ENCODE results near the gene SUPT5H.

Gene SUPT5H

GRCh38 chr19:39499932-39500331, 54.5 kb downstream of the SUPT5H start:
- H3K36me3 ChIP-seq = no peaks in the 10 kb centered on the region
- intact Hi-C loops (cut with DNase I; ENCODE audit: low total_unique reads) = no loop called here
- H3K27ac ChIP-seq = no peak overlapping the region
- DNase-seq = no peak
- no peak overlapping the region for H3K4me3 ChIP-seq
- H3K9me3 ChIP-seq = no peaks in the 10 kb centered on the region
- peaks cover 0 to 25% (median 17%) of the 10 kb centered on the region in 4 donors for H3K4me1 ChIP-seq
- no peak for TF ChIP-seq CTCF (IDR thresholded peaks at IDR 0.05)
- H3K27me3 ChIP-seq = peaks cover 0 to 83% of the 10 kb centered on the region in 2 donors

- intact Hi-C loops (cut with DNase I; ENCODE audit: low total_unique reads) = no loop called here
- no peaks in the 10 kb centered on the region for H3K9me3 ChIP-seq
- H3K27me3 ChIP-seq = peaks cover 0 to 89% of the 10 kb centered on the region in 2 donors
Observed at GRCh38 chr19:39500543-39500942, 55.2 kb downstream of the SUPT5H start.

GRCh38 chr19:39501340-39501739, 56.0 kb downstream of the SUPT5H start:
- TF ChIP-seq CTCF (IDR thresholded peaks at IDR 0.05) = no peak
- intact Hi-C loops (cut with DNase I; ENCODE audit: low total_unique reads) = no loop called here
- H3K27me3 ChIP-seq = peaks cover 0 to 91% of the 10 kb centered on the region in 2 donors

More at GRCh38 chr19:39500543-39500942, 55.2 kb downstream of the SUPT5H start:
- Histone ChIP-seq H3K4me1 (peaks cover 0 to 25% (median 17%) of the 10 kb centered on the region in 4 donors), H3K27ac (no peak overlapping the region), H3K4me3 (no peak overlapping the region), H3K36me3 (no peaks in the 10 kb centered on the region)
- TF ChIP-seq CTCF (IDR thresholded peaks at IDR 0.05) = no peak
- DNase-seq = no peak

GRCh38 chr19:39502640-39503417, 57.4 kb downstream of the SUPT5H start:
- intact Hi-C loops (cut with DNase I; ENCODE audit: low total_unique reads) = no loop called here
- DNase-seq = no peak
- H3K27me3 ChIP-seq = peaks cover 3 to 91% of the 10 kb centered on the region in 2 donors
- H3K4me3 ChIP-seq = no peak overlapping the region
- H3K36me3 ChIP-seq = no peaks in the 10 kb centered on the region
- H3K27ac ChIP-seq = no peak overlapping the region
- H3K9me3 ChIP-seq = no peaks in the 10 kb centered on the region
- H3K4me1 ChIP-seq = peaks cover 0 to 35% (median 20%) of the 10 kb centered on the region in 4 donors
- TF ChIP-seq CTCF (IDR thresholded peaks at IDR 0.05) = peak; percentile 58 to 61

More at GRCh38 chr19:39501340-39501739, 56.0 kb downstream of the SUPT5H start:
- H3K4me3 ChIP-seq = no peak overlapping the region
- DNase-seq = no peak
- peaks cover 0 to 25% (median 17%) of the 10 kb centered on the region in 4 donors for H3K4me1 ChIP-seq
- no peaks in the 10 kb centered on the region for H3K9me3 ChIP-seq
- H3K27ac ChIP-seq = no peak overlapping the region
- H3K36me3 ChIP-seq = no peaks in the 10 kb centered on the region

- Histone ChIP-seq H3K4me3 (peak overlapping the region; percentile 24 to 45), H3K4me1 (peaks cover 0 to 19% (median 5%) of the 10 kb centered on the region in 4 donors), H3K36me3 (no peaks in the 10 kb centered on the region), H3K9me3 (no peaks in the 10 kb centered on the region), H3K27me3 (peaks cover 3 to 82% of the 10 kb centered on the region in 2 donors), H3K27ac (no peak overlapping the region)
- intact Hi-C loops (cut with DNase I; ENCODE audit: low total_unique reads) = no loop called here
- no peak for DNase-seq
- TF ChIP-seq CTCF (IDR thresholded peaks at IDR 0.05) = no peak
Observed at GRCh38 chr19:39506598-39506943, 61.2 kb downstream of the SUPT5H start.
